Left ventricle myocardium inferior (tissue), 1 donor: ENCODE measurements around the gene ETFB. TPM values are rescaled to one million over a fixed set of nuclear protein-coding genes. Genes with fewer than 3 reads are reported as not detected.
"Not testable (repeated sequence)": the region's sequence is repeated elsewhere in the genome, so short reads cannot be mapped to it uniquely, and the experiment has no call there.

Experiments used
- DNase-seq: peaks from one replicate; pipeline ENCODE4 v3.0.0-alpha.2; 2020
- H3K27ac ChIP-seq: fragments of 200-600 bp; replicated peaks from 2 replicates; pipeline ENCODE4 v1.8.0; 2021
- H3K27me3 ChIP-seq: fragments of 200-600 bp; 2 replicates; pipeline ENCODE4 v1.8.0; 2021; ENCODE audit warnings: low read depth
- H3K36me3 ChIP-seq: fragments of 200-600 bp; 2 replicates; pipeline ENCODE4 v1.8.0; 2021
- H3K4me1 ChIP-seq: fragments of 200-600 bp; 2 replicates; pipeline ENCODE4 v1.8.0; 2021
- H3K4me3 ChIP-seq: fragments of 200-600 bp; 2 replicates; pipeline ENCODE4 v1.8.0; 2021; ENCODE audit warnings: mild to moderate bottlenecking, moderate library complexity
- H3K9me3 ChIP-seq: fragments of 200-600 bp; replicated peaks from 2 replicates; pipeline ENCODE4 v1.8.0; 2021
- intact Hi-C: fragments of 100-400 bp; cut with micrococcal nuclease; formaldehyde crosslinking; loops from one replicate; pipeline ENCODE4 v1.11.0; 2022
- long read RNA-seq: library from polyadenylated mRNA; unstranded; transcript quantifications from one replicate; pipeline ENCODE4 v2.0.0, GENCODE V29; 2021
- total RNA-seq: library from RNA; stranded (reverse); fragmentation: NEBNext Ultra II Directional; extraction: Animal tissue kit (Norgen Biotek cat#: 25700); gene quantifications from one replicate; pipeline ENCODE4 v1.2.1, GENCODE V29; 2021
- TF ChIP-seq, protein P1 (sequence below): fragments of 200-600 bp; IDR thresholded peaks from 2 replicates; pipeline ENCODE4 v1.8.0; 2021; ENCODE audit warnings: antibody characterized with exemption, mild to moderate bottlenecking, borderline replicate concordance
- donor health status: DM: no; HTN: yes; CAD: no; lungs with severe emphysema.

The ETFB gene
- total RNA-seq: 365 TPM
- long read RNA-seq, transcript ETFB-201 (6 exons, 900 nt): major isoform, 364 of 380 reads
- long read RNA-seq, partial matches to known transcripts: 4 of 380 reads
- long read RNA-seq, other reads (novel, unspliced or antisense): 10 of 380 reads

DNA sequence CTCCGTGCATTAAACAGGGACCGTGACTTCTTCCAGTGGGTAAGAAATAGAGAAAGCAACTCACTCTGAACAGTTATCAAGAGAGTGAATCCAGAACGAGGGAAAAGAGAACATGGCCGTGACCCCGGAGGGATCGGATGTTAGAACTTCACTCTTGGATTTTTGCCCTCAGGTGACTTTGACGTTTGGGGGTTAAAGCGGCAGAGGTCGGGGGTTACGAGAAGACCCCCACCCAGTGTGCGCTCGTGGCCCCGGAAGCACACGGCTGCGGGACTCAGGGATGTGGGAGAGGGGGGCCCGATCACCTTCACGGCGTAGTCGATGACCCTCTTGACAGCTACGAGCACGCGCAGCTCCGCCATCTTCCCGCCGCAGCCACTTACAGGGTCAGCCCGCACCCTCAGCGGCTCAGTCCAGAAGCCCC, at the start of gene ETFB:
Gene ETFB, minus strand, starts transcription at position 424 of the 424 bp plus-strand sequence. Its CDS starts 62 bp downstream, at position 362.
- Histone ChIP-seq H3K27ac (peak within 1 kb of the TSS; percentile 97), H3K4me1 (peaks cover 55% of the 10 kb centered on the region), H3K27me3 (no peaks in the 10 kb centered on the region), H3K4me3 (peak within 1 kb of the TSS; percentile 86), H3K36me3 (no peaks in the 10 kb centered on the region), H3K9me3 (no peaks in the 10 kb centered on the region)
- TF ChIP-seq, protein P1, sequence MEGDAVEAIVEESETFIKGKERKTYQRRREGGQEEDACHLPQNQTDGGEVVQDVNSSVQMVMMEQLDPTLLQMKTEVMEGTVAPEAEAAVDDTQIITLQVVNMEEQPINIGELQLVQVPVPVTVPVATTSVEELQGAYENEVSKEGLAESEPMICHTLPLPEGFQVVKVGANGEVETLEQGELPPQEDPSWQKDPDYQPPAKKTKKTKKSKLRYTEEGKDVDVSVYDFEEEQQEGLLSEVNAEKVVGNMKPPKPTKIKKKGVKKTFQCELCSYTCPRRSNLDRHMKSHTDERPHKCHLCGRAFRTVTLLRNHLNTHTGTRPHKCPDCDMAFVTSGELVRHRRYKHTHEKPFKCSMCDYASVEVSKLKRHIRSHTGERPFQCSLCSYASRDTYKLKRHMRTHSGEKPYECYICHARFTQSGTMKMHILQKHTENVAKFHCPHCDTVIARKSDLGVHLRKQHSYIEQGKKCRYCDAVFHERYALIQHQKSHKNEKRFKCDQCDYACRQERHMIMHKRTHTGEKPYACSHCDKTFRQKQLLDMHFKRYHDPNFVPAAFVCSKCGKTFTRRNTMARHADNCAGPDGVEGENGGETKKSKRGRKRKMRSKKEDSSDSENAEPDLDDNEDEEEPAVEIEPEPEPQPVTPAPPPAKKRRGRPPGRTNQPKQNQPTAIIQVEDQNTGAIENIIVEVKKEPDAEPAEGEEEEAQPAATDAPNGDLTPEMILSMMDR: no peak
- intact Hi-C loops: no loop called here
- DNase-seq: no peak

DNA sequence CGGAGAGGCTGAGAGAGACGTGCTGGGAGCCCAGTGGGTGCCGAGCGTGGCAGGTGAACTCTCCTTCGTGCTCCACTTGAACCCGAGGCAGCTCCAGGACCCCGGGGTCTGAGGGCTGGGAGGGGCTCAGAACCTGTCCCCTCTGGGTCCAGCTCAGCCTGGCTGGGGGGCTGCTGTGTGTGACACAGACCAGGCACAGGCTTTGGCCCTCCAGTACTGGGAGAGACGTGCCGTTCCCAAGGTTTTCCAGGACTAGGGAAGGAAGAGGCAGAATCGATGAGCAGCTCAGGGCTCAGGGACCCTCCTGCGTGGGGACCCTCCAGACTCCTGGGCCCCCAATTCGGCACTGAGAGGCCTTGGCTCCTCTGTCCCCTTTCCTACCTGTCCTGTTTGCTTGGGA, 49.0 kb upstream of the ETFB start:
- TF ChIP-seq, protein P1: no peak
- intact Hi-C loops: no loop called here

DNA sequence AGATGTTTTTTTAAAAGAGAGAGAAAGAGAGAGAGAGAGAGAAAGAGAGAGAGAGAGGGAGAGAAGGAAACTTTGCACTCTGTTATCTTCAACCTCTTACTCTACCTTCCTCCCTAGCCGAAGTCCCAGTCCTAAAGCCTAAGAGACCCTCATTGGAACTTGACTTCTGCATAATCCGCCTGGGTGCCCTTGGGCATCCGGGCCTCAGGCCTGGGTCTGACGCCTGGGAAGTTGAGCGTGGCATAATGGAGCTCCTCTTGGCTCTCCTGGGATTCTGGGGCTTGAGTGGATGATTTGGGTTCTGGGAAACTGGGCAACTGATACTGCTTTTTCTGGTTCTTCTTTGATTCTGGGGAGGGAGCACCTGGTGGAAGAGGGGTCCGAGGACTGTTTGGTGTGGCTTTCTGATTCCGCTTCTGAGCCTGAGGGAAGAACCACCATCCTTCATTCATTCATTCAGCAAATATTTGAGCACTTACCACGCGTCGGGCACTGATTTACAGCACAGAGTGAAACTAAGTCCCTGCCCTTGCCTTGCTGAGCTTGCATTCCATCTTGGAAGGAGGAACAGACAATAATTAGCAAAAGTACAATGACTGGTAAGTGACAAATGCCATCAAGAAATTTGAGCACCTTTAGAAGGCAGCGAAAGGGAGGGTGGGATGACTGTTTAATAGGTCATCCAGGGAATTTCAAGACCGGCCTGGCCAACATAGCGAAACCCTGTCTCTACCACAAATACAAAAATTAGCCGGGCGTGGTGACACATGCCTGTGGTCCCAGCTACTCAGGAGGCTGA, 45.0 kb upstream of the ETFB start:
- peaks cover 2% of the 10 kb centered on the region for H3K9me3 ChIP-seq
- intact Hi-C loops: no loop called here
- TF ChIP-seq, protein P1: no peak

More for the DNA sequence above, 49.0 kb upstream of the ETFB start:
- DNase-seq: no peak
- peaks cover 79% of the 10 kb centered on the region for H3K27me3 ChIP-seq
- H3K9me3 ChIP-seq: no peaks in the 10 kb centered on the region
- no peaks in the 10 kb centered on the region for H3K4me1 ChIP-seq
- no peaks in the 10 kb centered on the region for H3K36me3 ChIP-seq
- H3K4me3 ChIP-seq: no peak overlapping the region
- H3K27ac ChIP-seq: no peak overlapping the region

DNA sequence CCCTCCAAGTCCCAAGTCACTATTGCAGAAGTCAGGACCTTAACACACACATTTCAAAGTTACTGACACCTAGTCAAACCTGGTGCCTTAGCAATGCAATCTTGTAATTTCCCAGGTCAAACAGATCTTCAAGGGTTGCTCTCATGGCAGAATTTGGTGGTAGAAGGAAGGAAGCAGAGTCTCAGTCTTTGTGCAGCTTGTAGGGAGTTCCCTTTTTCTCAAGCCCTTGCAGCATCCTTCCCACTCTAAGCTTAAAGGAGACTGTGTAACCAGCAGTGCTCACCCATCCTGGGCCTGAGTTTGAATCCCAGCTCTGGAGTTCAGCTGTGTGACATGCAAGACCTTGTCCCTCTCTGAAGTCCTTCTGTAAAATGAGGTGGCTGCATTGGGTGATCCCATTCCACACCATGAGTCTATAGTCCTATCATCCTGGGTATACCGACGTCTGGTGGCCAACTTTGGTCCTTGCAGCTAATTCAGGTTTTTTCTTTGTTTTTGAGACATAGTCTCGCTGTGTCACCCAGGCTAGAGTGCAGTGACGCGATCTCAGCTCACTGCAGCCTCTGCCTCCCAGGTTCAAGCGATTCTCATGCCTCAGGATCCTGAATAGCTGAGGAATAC, 41.4 kb upstream of the ETFB start:
- intact Hi-C loops: no loop called here
- Histone ChIP-seq H3K36me3 (no peaks in the 10 kb centered on the region), H3K27ac (no peak overlapping the region), H3K4me3 (no peak overlapping the region), H3K27me3 (peaks cover 49% of the 10 kb centered on the region), H3K4me1 (no peaks in the 10 kb centered on the region), H3K9me3 (peaks cover 9% of the 10 kb centered on the region)
- TF ChIP-seq, protein P1: peak; percentile 41
- no peak for DNase-seq

More for the DNA sequence above, 45.0 kb upstream of the ETFB start:
- no peaks in the 10 kb centered on the region for H3K36me3 ChIP-seq
- no peak overlapping the region for H3K27ac ChIP-seq
- H3K4me3 ChIP-seq: no peak overlapping the region
- no peak for DNase-seq
- H3K27me3 ChIP-seq: peaks cover 66% of the 10 kb centered on the region
- no peaks in the 10 kb centered on the region for H3K4me1 ChIP-seq

DNA sequence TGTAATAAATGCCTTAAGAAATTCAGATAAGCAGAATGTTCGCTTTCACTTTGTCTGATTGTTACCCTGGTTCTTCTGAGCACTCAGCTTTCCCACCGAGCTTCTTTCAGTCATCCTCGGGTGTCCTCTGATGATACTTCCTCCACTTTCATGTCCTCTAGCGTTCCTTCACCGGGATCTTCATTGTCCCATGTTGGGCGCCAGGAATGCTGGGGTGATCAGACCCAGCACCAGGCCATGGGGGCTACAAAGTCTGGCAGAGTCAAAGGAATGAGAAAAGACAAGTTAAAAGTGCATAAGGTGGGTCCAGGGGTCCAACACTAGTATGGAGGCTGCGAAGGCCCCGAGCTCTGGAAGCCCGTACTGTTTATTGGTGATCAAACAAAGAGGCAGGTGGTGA, 35.9 kb upstream of the ETFB start:
- Histone ChIP-seq H3K27me3 (peaks cover 19% of the 10 kb centered on the region), H3K4me3 (no peak overlapping the region), H3K9me3 (peaks cover 26% of the 10 kb centered on the region), H3K4me1 (no peaks in the 10 kb centered on the region), H3K36me3 (no peaks in the 10 kb centered on the region), H3K27ac (no peak overlapping the region)
- DNase-seq: no peak
- TF ChIP-seq, protein P1: no peak
- intact Hi-C loops: no loop called here

DNA sequence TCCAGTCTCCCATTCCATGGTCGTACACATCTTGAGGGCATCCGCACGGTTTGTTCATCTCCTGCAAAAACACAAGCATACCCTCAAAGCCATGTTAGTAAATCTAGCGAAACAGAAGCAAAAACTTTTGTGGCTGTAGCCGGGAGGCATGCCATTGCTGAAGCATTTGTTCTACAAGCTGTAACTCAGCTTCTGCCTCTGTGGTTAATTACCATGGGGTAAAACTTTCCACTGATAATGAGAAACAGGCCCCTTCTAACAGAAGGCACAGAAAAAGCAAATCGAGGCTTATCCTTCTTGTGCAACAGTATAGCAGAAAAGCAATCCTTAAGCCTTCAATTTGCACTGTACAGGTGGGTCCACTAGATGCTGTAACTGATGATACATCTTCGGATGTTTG, 33.7 kb upstream of the ETFB start:
- H3K27me3 ChIP-seq, intact Hi-C loops: not testable (repeated sequence)
- H3K9me3 ChIP-seq: peaks cover 19% of the 10 kb centered on the region

More for the DNA sequence above, 33.7 kb upstream of the ETFB start:
- H3K4me1 ChIP-seq, H3K36me3 ChIP-seq, DNase-seq, H3K4me3 ChIP-seq, H3K27ac ChIP-seq: not testable (repeated sequence)
